Measurements from ENCODE around the gene KCNJ18.
"Not testable (repeated sequence)": the region's sequence is repeated elsewhere in the genome, so short reads cannot be mapped to it uniquely, and the experiment has no call there.

GRCh38 chr17:21706546-21706945 is 14.2 kb downstream of the KCNJ18 start:
- not testable (repeated sequence) for TF ChIP-seq POLR2A (IDR thresholded peaks at IDR 0.05; ENCODE audit: low read depth, low read length); POU2F2 (IDR thresholded peaks at IDR 0.05; ENCODE audit: low read depth, low read length); POLR2AphosphoS5 (IDR thresholded peaks at IDR 0.05; ENCODE audit: low read depth, low read length); TAF1 (IDR thresholded peaks at IDR 0.05; ENCODE audit: low read depth, low read length); SPI1 (IDR thresholded peaks at IDR 0.05; ENCODE audit: low read depth, low read length); PAX5 (IDR thresholded peaks at IDR 0.05; ENCODE audit: insufficient read depth, low read length, severe bottlenecking)
